B cell (primary cell): ENCODE results near the gene BNC2. TPM values are rescaled to one million over a fixed set of nuclear protein-coding genes. Genes with fewer than 3 reads are reported as not detected.

Experiments used
- ATAC-seq: fragments of 200-7000 bp; cut with Tn5 transposase; one replicate; pipeline ENCODE4 v1.10.0; 2021; ENCODE audit warnings: low read depth, mild to moderate bottlenecking, moderate number of reproducible peaks, moderate library complexity
- CTCF ChIA-PET: fragments of 350-600 bp; sonication (Branson Sonifier 250); formaldehyde crosslinking; loops from one replicate; lab custom pipeline; 2021; ENCODE audit warnings: antibody characterized with exemption, inconsistent platforms; lab: Charles Lee
- POLR2A ChIA-PET: fragments of 350-600 bp; sonication (Branson Sonifier 250); formaldehyde crosslinking; loops from one replicate; lab custom pipeline; 2021; ENCODE audit warnings: antibody characterized with exemption; lab: Charles Lee
- DNase-seq: peaks from one replicate; pipeline ENCODE4 v3.0.0; 2013
- H2AFZ ChIP-seq: 2 replicates; pipeline ENCODE4 v1.6.1; 2012; ENCODE audit warnings: mild to moderate bottlenecking, low read depth, low read length; ENCODE audit not compliant: insufficient read depth, poor library complexity, severe bottlenecking
- H3K27ac ChIP-seq, 2 donors: 1 replicate in 1 of 2; 2 replicates in 1 of 2; pipeline ENCODE4 v1.5.1; 2012 to 2013; ENCODE audit warnings: low read length in 2 of 2, mild to moderate bottlenecking in 2 of 2, moderate library complexity in 1 of 2
- H3K27me3 ChIP-seq, 4 experiments: fragments of 200-600 bp in 1 of 4; sonication (generic) in 1 of 4; replicated peaks in 1 of 4; 1 replicate in 2 of 4; 2 replicates in 2 of 4; pipeline versions ENCODE4 v1.6.1 to v1.7.0; 2013 to 2016; ENCODE audit warnings: low read length in 3 of 4, mild to moderate bottlenecking in 2 of 4, mixed read lengths in 1 of 4, moderate library complexity in 1 of 4; ENCODE audit not compliant: insufficient read depth in 4 of 4, control insufficient read depth in 3 of 4; ENCODE audit errors: control extremely low read depth in 1 of 4
- H3K36me3 ChIP-seq, 2 experiments: replicated peaks in 1 of 2; 1 replicate in 1 of 2; 2 replicates in 1 of 2; pipeline versions ENCODE4 v1.6.1 to v1.7.1; 2013; ENCODE audit warnings: low read length in 1 of 2; ENCODE audit not compliant: insufficient read depth in 2 of 2, control insufficient read depth in 1 of 2; ENCODE audit errors: control extremely low read depth in 1 of 2, extremely low read depth in 1 of 2
- H3K4me1 ChIP-seq, 2 donors: fragments of 200-600 bp in 1 of 2; sonication (generic) in 1 of 2; 1 replicate in 1 of 2; 2 replicates in 1 of 2; pipeline versions ENCODE4 v1.5.1 to v1.6.1; 2013 to 2017; ENCODE audit warnings: low read length in 2 of 2; ENCODE audit not compliant: control insufficient read depth in 2 of 2, insufficient read depth in 2 of 2
- H3K4me2 ChIP-seq: replicated peaks from 2 replicates; pipeline ENCODE3; 2012; ENCODE audit warnings: mild to moderate bottlenecking, low read depth, low read length; ENCODE audit not compliant: poor library complexity, severe bottlenecking
- H3K4me3 ChIP-seq, 5 experiments: fragments of 200-600 bp in 1 of 5; sonication (generic) in 1 of 5; 1 replicate in 3 of 5; 2 replicates in 2 of 5; pipeline versions ENCODE4 v1.5.1 to v1.7.0; 2011 to 2016; ENCODE audit warnings: low read length in 4 of 5, mild to moderate bottlenecking in 4 of 5, low read depth in 2 of 5, control low read depth in 1 of 5, moderate library complexity in 1 of 5; ENCODE audit not compliant: insufficient read depth in 1 of 5; ENCODE audit errors: control extremely low read depth in 1 of 5, extremely low read depth in 1 of 5
- H3K79me2 ChIP-seq: fragments of 200-600 bp; sonication (generic); one replicate; pipeline ENCODE4 v1.6.0; 2016; ENCODE audit warnings: low read length; ENCODE audit not compliant: control insufficient read depth, insufficient read depth
- H3K9ac ChIP-seq: fragments of 200-600 bp; sonication (generic); 2 replicates; pipeline ENCODE4 v1.6.1; 2017; ENCODE audit warnings: mild to moderate bottlenecking, low read length, moderate library complexity
- H3K9me3 ChIP-seq, 3 donors: one replicate each; pipeline versions ENCODE4 v1.6.1 to v1.7.1; 2013; ENCODE audit warnings: low read length in 2 of 3; ENCODE audit not compliant: control insufficient read depth in 2 of 3, insufficient read depth in 1 of 3; ENCODE audit errors: control extremely low read depth in 1 of 3
- H4K20me1 ChIP-seq: 2 replicates; pipeline ENCODE4 v1.6.0; 2012; ENCODE audit warnings: mild to moderate bottlenecking, low read length; ENCODE audit not compliant: insufficient read depth, control insufficient read depth, poor library complexity, severe bottlenecking
- H3K27ac Mint-ChIP-seq: one replicate; pipeline ENCODE4 v1.8.0; 2021; ENCODE audit warnings: mixed read lengths
- H3K27me3 Mint-ChIP-seq: one replicate; pipeline ENCODE4 v1.8.0; 2021; ENCODE audit warnings: mixed read lengths
- H3K4me1 Mint-ChIP-seq: one replicate; pipeline ENCODE4 v1.8.0; 2021; ENCODE audit warnings: mixed read lengths
- H3K4me3 Mint-ChIP-seq: one replicate; pipeline ENCODE4 v1.8.0; 2021; ENCODE audit warnings: mixed read lengths
- H3K9me3 Mint-ChIP-seq: one replicate; pipeline ENCODE4 v1.8.0; 2022; ENCODE audit warnings: mixed read lengths; ENCODE audit not compliant: insufficient read depth
- EZH2 ChIP-seq: IDR thresholded peaks from 2 replicates; pipeline ENCODE4 v1.6.1; 2012; ENCODE audit warnings: borderline replicate concordance, low read depth, mild to moderate bottlenecking, moderate library complexity, low read length; ENCODE audit not compliant: insufficient read depth, poor library complexity, severe bottlenecking
- WGBS: methylation state at CpG from one replicate; pipeline ENCODE4 v1.1.5; 2013; ENCODE audit warnings: missing lambda C conversion rate; ENCODE audit not compliant: insufficient coverage; 5-methylcytosine and 5-hydroxymethylcytosine counted together
- intact Hi-C: fragments of 100-400 bp; cut with micrococcal nuclease; formaldehyde crosslinking; loops from one replicate; pipeline ENCODE4 v1.10.0; 2022
- polyA plus RNA-seq: library from polyadenylated mRNA; depleted of rRNA; stranded (reverse); fragments of >200 nt; gene quantifications from 2 replicates; pipeline ENCODE4 v1.2.3, GENCODE V29; 2012
- total RNA-seq, 2 donors: library from RNA; stranded (reverse); fragments of 120-200 nt in 1 of 2; gene quantifications; 1 replicate in 1 of 2; 2 replicates in 1 of 2; pipeline versions ENCODE4 v1.2.3 to v1.2.4, GENCODE V29; 2013 to 2022
- TF ChIP-seq, protein P1 (sequence below): fragments of 200-600 bp; IDR thresholded peaks from one replicate; pipeline ENCODE4 v1.8.0; 2022; ENCODE audit warnings: antibody characterized with exemption, mild to moderate bottlenecking

BNC2 gene
- total and polyA plus RNA-seq, 2 donors (not counting 1 experiment from before 2014, with no cell fraction given): 0.01 TPM; not detected in 1

DNA sequence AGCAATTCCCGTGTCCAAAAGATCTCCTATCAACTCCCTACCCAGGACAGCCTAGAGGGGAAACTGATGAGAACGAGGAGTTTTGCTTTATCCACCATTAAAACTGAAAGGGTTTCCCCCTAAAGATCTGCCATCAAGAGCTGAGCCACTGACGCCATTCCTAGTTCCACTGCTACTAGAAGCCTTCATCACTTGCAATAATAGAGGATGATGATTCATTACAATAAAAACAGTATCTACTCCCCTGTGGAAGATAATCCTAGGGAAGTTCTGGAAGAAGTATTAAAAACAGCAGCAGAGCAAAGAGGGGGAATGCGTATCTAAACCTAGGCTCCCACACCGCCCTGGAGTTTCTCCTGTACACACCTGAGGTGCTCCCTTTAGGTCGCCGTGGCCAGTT lies 394.5 kb downstream of the BNC2 start:
- DNase-seq: no peak
- Histone ChIP-seq H2AFZ (no peak overlapping the region), H3K4me1 (no peaks in the 10 kb centered on the region), H3K4me2 (no peak overlapping the region), H3K27me3 (no peaks in the 10 kb centered on the region), H3K36me3 (no peaks in the 10 kb centered on the region), H3K4me3 (no peak overlapping the region), H3K79me2 (no peaks in the 10 kb centered on the region), H3K9ac (no peak overlapping the region), H3K9me3 (no peaks in the 10 kb centered on the region), H3K27ac (no peak overlapping the region), H4K20me1 (no peaks in the 10 kb centered on the region)
- Mint-ChIP-seq H3K4me3 (no peak overlapping the region), H3K27ac (no peak overlapping the region), H3K4me1 (no peaks in the 10 kb centered on the region), H3K27me3 (no peaks in the 10 kb centered on the region), H3K9me3 (peaks cover 6% of the 10 kb centered on the region)
- 94% methylated on average over 4 of the region's 7 CpGs for WGBS
- ChIA-PET POLR2A (no interaction called here), CTCF (no interaction called here)
- no peak for ATAC-seq
- intact Hi-C loops: no loop called here
- TF ChIP-seq, protein P1, sequence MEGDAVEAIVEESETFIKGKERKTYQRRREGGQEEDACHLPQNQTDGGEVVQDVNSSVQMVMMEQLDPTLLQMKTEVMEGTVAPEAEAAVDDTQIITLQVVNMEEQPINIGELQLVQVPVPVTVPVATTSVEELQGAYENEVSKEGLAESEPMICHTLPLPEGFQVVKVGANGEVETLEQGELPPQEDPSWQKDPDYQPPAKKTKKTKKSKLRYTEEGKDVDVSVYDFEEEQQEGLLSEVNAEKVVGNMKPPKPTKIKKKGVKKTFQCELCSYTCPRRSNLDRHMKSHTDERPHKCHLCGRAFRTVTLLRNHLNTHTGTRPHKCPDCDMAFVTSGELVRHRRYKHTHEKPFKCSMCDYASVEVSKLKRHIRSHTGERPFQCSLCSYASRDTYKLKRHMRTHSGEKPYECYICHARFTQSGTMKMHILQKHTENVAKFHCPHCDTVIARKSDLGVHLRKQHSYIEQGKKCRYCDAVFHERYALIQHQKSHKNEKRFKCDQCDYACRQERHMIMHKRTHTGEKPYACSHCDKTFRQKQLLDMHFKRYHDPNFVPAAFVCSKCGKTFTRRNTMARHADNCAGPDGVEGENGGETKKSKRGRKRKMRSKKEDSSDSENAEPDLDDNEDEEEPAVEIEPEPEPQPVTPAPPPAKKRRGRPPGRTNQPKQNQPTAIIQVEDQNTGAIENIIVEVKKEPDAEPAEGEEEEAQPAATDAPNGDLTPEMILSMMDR: no peak
- no peak for TF ChIP-seq EZH2

DNA sequence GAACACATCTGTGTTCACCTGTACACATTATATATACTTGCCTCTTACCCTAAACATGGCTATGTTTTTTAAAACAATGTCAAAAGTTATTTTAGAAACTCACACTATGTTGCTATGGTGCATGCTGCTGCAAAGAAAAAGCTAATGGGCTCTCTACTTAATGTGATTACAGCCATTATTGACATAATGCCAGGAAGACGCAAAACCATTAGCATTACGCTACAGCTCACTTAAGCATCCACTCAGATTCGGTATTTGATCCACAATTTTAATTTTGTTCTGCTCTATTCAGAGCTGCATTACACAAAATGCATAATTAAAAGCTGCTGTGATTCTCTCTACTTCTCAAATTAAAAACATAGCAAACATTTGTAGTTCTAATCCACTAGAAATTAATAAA lies 395.2 kb downstream of the BNC2 start:
- DNase-seq (no peak), ATAC-seq (no peak)
- H3K9ac ChIP-seq: no peak overlapping the region
- Mint-ChIP-seq H3K4me1 (no peaks in the 10 kb centered on the region), H3K9me3 (peaks cover 6% of the 10 kb centered on the region), H3K27ac (no peak overlapping the region), H3K27me3 (no peaks in the 10 kb centered on the region), H3K4me3 (no peak overlapping the region)
- H3K27ac ChIP-seq: no peak overlapping the region
- ChIA-PET CTCF (no interaction called here), POLR2A (no interaction called here)
- intact Hi-C loops: no loop called here
- H3K79me2 ChIP-seq: no peaks in the 10 kb centered on the region
- no peaks in the 10 kb centered on the region for H3K36me3 ChIP-seq
- no peaks in the 10 kb centered on the region for H4K20me1 ChIP-seq
- 80% methylated on average over 1 of the region's 3 CpGs for WGBS
- H3K9me3 ChIP-seq: peaks cover 0 to 6% (median 0%) of the 10 kb centered on the region in 3 donors
- H3K4me2 ChIP-seq: no peak overlapping the region
- H3K4me3 ChIP-seq: no peak overlapping the region
- no peaks in the 10 kb centered on the region for H3K27me3 ChIP-seq
- H2AFZ ChIP-seq: no peak overlapping the region
- no peaks in the 10 kb centered on the region for H3K4me1 ChIP-seq
- no peak for TF ChIP-seq EZH2
